CD4-positive, alpha-beta T cell (primary cell): ENCODE measurements around the gene AP1S3. TPM values are rescaled to one million over a fixed set of nuclear protein-coding genes. Genes with fewer than 3 reads are reported as not detected.
"Not testable (repeated sequence)": the region's sequence is repeated elsewhere in the genome, so short reads cannot be mapped to it uniquely, and the experiment has no call there.

ENCODE experiments used
- ATAC-seq: fragments of 200-7000 bp; cut with Tn5 transposase; one replicate; pipeline ENCODE4 v1.10.0; 2022; ENCODE audit warnings: mild to moderate bottlenecking; ENCODE audit not compliant: poor library complexity
- CTCF ChIA-PET: fragments of 350-600 bp; sonication (Branson Sonifier 250); formaldehyde crosslinking; loops from one replicate; lab custom pipeline; 2021; ENCODE audit warnings: antibody characterized with exemption, inconsistent platforms; lab: Charles Lee
- POLR2A ChIA-PET: fragments of 350-600 bp; sonication (Branson Sonifier 250); formaldehyde crosslinking; loops from one replicate; lab custom pipeline; 2021; ENCODE audit warnings: antibody characterized with exemption, inconsistent platforms; lab: Charles Lee
- DNase-seq, 14 experiments: peaks; one replicate each; pipeline ENCODE4 v3.0.0-alpha.2; 2013 to 2020; ENCODE audit warnings: mixed read lengths in 2 of 14
- H3K27ac ChIP-seq, 2 donors: one replicate each; pipeline versions ENCODE4 v1.5.1 to v1.7.0; 2013; ENCODE audit warnings: low read length in 2 of 2, low read depth in 1 of 2, mild to moderate bottlenecking in 1 of 2
- H3K27me3 ChIP-seq, 2 experiments: 1 replicate in 1 of 2; 2 replicates in 1 of 2; pipeline versions ENCODE4 v1.6.1 to v1.7.0; 2013; ENCODE audit warnings: low read length in 2 of 2, control low read depth in 1 of 2, mild to moderate bottlenecking in 1 of 2, moderate library complexity in 1 of 2; ENCODE audit not compliant: insufficient read depth in 2 of 2, control insufficient read depth in 1 of 2
- H3K36me3 ChIP-seq: one replicate; pipeline ENCODE4 v1.6.1; 2013; ENCODE audit warnings: low read length, control low read depth; ENCODE audit not compliant: insufficient read depth
- H3K4me1 ChIP-seq: one replicate; pipeline ENCODE4 v1.6.1; 2013; ENCODE audit warnings: low read length, control low read depth; ENCODE audit not compliant: insufficient read depth
- H3K4me3 ChIP-seq: one replicate; pipeline ENCODE4 v1.5.1; 2013; ENCODE audit warnings: mild to moderate bottlenecking, low read length, moderate library complexity
- H3K9me3 ChIP-seq, 2 experiments: 1 replicate in 1 of 2; 2 replicates in 1 of 2; pipeline versions ENCODE4 v1.6.1 to v1.7.0; 2013; ENCODE audit warnings: low read length in 2 of 2, mild to moderate bottlenecking in 2 of 2, control low read depth in 1 of 2, moderate library complexity in 1 of 2; ENCODE audit not compliant: control insufficient read depth in 1 of 2, insufficient read depth in 1 of 2
- H3K27ac Mint-ChIP-seq: one replicate; pipeline ENCODE4 v1.8.0; 2020; ENCODE audit warnings: mixed read lengths
- H3K27me3 Mint-ChIP-seq: one replicate; pipeline ENCODE4 v1.8.0; 2021; ENCODE audit warnings: mixed read lengths
- H3K36me3 Mint-ChIP-seq: one replicate; pipeline ENCODE4 v1.8.0; 2021; ENCODE audit warnings: low read depth, mixed read lengths
- H3K4me1 Mint-ChIP-seq: one replicate; pipeline ENCODE4 v1.8.0; 2021; ENCODE audit warnings: low read depth, mixed read lengths
- H3K4me3 Mint-ChIP-seq: one replicate; pipeline ENCODE4 v1.8.0; 2020; ENCODE audit warnings: mild to moderate bottlenecking, mixed read lengths
- H3K9me3 Mint-ChIP-seq: one replicate; pipeline ENCODE4 v1.8.0; 2020; ENCODE audit warnings: mixed read lengths
- CTCF ChIP-seq: fragments of 200-600 bp; IDR thresholded peaks from one replicate; pipeline ENCODE4 v1.8.0; 2022; ENCODE audit warnings: antibody characterized with exemption, mild to moderate bottlenecking
- intact Hi-C, 2 experiments: fragments of 100-400 bp; cut with DNase I in 1 of 2; cut with micrococcal nuclease in 1 of 2; formaldehyde crosslinking; loops; one replicate each; pipeline versions ENCODE4 v1.15.1 to v1.9.0; 2023 to 2025; cut with DNase I, micrococcal nuclease
- total RNA-seq, 174 experiments: library from RNA in 2 of 174; stranded (reverse) in 2 of 174; gene quantifications; one replicate each; pipeline ENCODE4 v1.2.3 and lab custom pipeline; 2021 to 2026

AP1S3 gene
- total RNA-seq, 2 experiments from 2014 or later: 0.50 to 0.71 TPM

GRCh38 chr2:223788826-223789225 lies 48.6 kb downstream of the AP1S3 start:
- Mint-ChIP-seq H3K36me3 (no peaks in the 10 kb centered on the region), H3K27ac (no peak overlapping the region), H3K4me3 (no peak overlapping the region), H3K27me3 (peaks cover 6% of the 10 kb centered on the region), H3K4me1 (no peaks in the 10 kb centered on the region), H3K9me3 (no peaks in the 10 kb centered on the region)
- Histone ChIP-seq H3K36me3 (no peaks in the 10 kb centered on the region), H3K27ac (no peak overlapping the region), H3K27me3 (no peaks in the 10 kb centered on the region), H3K4me1 (no peaks in the 10 kb centered on the region), H3K4me3 (no peak overlapping the region), H3K9me3 (no peaks in the 10 kb centered on the region)
- no peak for DNase-seq
- no peak for ATAC-seq
- ChIA-PET POLR2A (no interaction called here), CTCF (no interaction called here)
- no peak for TF ChIP-seq CTCF
- intact Hi-C loops: no loop called here

- H3K4me3 Mint-ChIP-seq, intact Hi-C loops, H3K4me3 ChIP-seq, POLR2A ChIA-PET, H3K4me1 Mint-ChIP-seq, DNase-seq, ATAC-seq, H3K36me3 Mint-ChIP-seq, H3K4me1 ChIP-seq, H3K27ac ChIP-seq, H3K9me3 ChIP-seq, CTCF ChIA-PET, H3K36me3 ChIP-seq, H3K27ac Mint-ChIP-seq, H3K9me3 Mint-ChIP-seq, H3K27me3 ChIP-seq, H3K27me3 Mint-ChIP-seq: not testable (repeated sequence)
These were observed 49.3 kb downstream of the AP1S3 start for GRCh38 chr2:223788106-223788505.

- H3K27ac ChIP-seq: no peak overlapping the region
- no peak for ATAC-seq
These were observed 50.0 kb downstream of the AP1S3 start for GRCh38 chr2:223787358-223787757.

More at GRCh38 chr2:223787358-223787757, 50.0 kb downstream of the AP1S3 start:
- no peaks in the 10 kb centered on the region for H3K9me3 ChIP-seq
- H3K27me3 ChIP-seq: no peaks in the 10 kb centered on the region
- H3K4me1 ChIP-seq: no peaks in the 10 kb centered on the region
- H3K27ac Mint-ChIP-seq: no peak overlapping the region
- no peak overlapping the region for H3K4me3 Mint-ChIP-seq
- no peaks in the 10 kb centered on the region for H3K9me3 Mint-ChIP-seq
- intact Hi-C loops: no loop called here
- no peak overlapping the region for H3K4me3 ChIP-seq
- CTCF ChIA-PET: no interaction called here
- peaks cover 6% of the 10 kb centered on the region for H3K27me3 Mint-ChIP-seq
- no peak for DNase-seq
- no peaks in the 10 kb centered on the region for H3K4me1 Mint-ChIP-seq
- POLR2A ChIA-PET: no interaction called here
- H3K36me3 ChIP-seq: no peaks in the 10 kb centered on the region
- TF ChIP-seq CTCF: no peak
- no peaks in the 10 kb centered on the region for H3K36me3 Mint-ChIP-seq
